Esophagus mucosa (tissue), 1 donor: ENCODE results near the gene BHMT2. TPM values are rescaled to one million over a fixed set of nuclear protein-coding genes. Genes with fewer than 3 reads are reported as not detected.

ENCODE experiments used
- ATAC-seq: fragments of 200-7000 bp; cut with Tn5 transposase; one replicate; pipeline ENCODE4 v1.9.1; 2020
- total RNA-seq: library from RNA; stranded (reverse); gene quantifications from one replicate; pipeline ENCODE4 v1.2.4, GENCODE V29; 2023
- donor health status: DM: yes; HTN: yes; CAD: no.

BHMT2 gene, protein sequence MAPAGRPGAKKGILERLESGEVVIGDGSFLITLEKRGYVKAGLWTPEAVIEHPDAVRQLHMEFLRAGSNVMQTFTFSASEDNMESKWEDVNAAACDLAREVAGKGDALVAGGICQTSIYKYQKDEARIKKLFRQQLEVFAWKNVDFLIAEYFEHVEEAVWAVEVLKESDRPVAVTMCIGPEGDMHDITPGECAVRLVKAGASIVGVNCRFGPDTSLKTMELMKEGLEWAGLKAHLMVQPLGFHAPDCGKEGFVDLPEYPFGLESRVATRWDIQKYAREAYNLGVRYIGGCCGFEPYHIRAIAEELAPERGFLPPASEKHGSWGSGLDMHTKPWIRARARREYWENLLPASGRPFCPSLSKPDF
- 0.72 TPM for total RNA-seq

DNA sequence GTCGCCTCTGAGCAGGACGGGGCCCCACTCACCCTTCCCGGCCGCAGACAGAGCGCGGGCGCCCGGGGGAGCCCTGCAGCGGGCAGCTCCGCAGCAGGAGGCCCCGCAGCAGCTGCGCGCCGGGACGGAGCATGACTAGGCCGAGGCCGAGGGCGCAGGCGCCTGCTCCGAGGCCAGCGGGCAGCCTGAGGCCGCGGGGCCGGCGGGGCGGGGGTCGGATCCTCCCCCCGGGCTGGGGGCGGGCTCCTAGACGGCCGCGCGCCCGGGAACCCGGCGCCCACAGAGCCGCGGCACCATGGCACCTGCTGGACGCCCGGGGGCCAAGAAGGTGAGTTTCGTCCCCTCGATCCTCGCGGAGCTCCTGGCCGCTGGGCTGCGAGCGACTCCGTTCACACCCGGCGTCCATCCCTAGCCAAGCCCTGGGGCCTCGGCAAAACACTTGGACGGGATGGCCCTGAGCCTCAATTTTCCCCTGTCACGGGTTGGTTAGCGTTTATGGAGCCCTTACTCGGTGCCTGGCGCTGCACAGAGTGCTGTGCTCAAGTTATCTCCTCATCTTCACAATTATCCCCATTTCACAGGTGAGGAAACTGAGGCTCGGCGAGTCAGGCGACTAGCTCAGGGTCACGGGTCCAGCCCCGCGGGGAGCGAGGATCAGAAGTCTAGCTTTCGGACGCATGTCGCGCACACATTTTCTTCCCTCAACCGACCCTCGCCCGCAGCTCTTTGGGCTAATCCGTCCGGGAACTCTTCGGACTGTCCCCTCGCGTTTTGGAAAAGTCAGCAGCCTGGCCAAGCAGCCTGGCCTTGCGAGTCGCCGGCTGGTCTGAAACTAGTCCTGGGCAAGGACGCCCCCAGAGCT lies at the start of gene BHMT2, which contains the start of gene DMGDH:
TSS of gene BHMT2 (plus strand) at position 280 of the 862 bp plus-strand sequence. CDS start at position 296, 16 bp downstream.
TSS of gene DMGDH (minus strand) at position 187 of the 862 bp plus-strand sequence. CDS start at position 133, 54 bp downstream.
- peak; percentile 54 for ATAC-seq

DNA sequence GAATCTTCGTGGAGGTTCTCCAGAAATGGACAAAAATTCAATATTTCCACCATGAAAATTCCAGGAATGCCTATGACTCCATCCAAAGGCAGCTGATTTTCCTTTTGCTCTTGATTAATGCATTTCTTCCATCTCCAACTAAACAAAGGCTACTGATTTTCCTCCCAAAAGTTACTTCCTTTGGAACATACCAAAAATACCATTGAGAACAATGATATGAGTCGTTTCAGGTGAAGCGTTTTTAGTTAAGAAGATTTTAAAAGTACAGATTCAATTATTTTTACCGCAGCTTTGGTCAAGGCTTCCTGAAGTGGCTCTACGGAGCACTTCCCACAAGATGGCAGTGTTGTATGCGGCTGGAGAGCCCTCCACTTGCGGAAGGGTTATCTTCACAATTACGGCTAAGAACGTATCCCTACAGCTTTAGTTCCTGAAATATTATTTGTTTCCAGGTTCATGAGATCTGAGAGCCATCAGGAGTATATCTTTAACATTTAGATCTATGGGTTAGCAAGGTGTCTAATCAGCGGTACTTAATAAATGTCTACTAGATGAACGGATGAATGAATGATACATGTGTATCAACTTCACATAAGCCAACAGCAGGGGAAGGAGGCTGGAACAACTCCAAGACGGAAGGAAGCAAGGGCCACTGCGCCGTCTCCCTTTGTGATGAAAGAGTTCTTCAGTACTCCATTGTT lies 48.6 kb upstream of the BHMT2 start:
- peak; percentile 74 for ATAC-seq

GRCh38 chr5:79021753-79022152 lies 47.8 kb upstream of the BHMT2 start:
- no peak for ATAC-seq

DNA sequence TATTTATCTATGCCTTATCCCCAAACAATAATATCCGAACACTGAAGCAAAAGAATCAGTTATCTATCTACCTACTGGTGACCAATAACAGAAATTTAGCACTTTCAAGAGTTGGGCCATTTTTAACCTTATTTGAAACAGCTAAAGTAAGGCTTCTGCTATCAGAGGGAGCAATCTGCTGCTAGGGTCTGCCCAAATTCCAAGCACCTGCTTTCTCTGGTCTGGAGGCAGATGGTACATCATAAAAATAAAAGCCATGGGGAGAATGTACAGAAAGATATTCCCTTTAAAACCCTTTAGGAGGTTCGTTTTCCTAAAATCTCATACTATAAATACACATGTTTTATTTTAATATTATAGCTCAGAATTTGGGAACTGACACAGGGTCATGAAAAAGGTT lies 46.8 kb upstream of the BHMT2 start:
- ATAC-seq = no peak

GRCh38 chr5:79023348-79023747 lies 46.2 kb upstream of the BHMT2 start:
- ATAC-seq = no peak

GRCh38 chr5:79023947-79024346 lies 45.6 kb upstream of the BHMT2 start:
- no peak for ATAC-seq

GRCh38 chr5:79025054-79025472 lies 44.5 kb upstream of the BHMT2 start:
- ATAC-seq = no peak

- ATAC-seq = no peak
Observed at GRCh38 chr5:79030663-79031484, 38.7 kb upstream of the BHMT2 start.

- ATAC-seq = no peak
Observed at GRCh38 chr5:79031485-79031867, 38.1 kb upstream of the BHMT2 start.

DNA sequence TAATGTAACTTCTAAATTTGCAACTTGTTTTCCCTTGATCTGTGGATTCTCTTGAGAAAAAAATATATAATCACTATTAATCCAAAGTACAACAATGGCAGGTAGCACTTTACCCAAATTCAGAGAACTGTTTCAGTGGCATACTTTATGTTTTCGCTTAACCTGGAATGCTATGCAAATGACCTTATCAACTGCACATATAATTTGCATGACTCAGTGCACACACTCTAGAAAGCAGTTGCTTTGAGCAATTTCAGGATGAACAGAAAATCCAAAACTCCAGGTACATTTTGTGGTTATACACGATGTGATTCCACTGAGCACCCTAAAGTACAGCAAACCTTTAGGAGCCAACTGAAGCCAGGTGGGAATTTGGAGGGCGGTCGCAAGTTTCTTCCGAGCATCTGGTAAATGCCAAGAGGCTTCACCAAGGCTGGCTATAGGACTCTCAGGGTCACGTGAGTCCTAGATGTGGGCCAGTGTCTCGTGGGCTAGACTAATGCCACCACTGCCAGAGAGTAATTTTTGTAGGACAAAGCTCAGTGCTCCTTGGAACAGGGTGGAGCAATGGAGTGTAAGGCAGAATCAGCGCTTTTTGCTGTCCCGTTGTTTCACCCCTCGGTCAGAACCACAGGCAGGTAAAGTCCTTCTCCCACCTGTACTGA lies 37.4 kb upstream of the BHMT2 start:
- ATAC-seq = no peak

DNA sequence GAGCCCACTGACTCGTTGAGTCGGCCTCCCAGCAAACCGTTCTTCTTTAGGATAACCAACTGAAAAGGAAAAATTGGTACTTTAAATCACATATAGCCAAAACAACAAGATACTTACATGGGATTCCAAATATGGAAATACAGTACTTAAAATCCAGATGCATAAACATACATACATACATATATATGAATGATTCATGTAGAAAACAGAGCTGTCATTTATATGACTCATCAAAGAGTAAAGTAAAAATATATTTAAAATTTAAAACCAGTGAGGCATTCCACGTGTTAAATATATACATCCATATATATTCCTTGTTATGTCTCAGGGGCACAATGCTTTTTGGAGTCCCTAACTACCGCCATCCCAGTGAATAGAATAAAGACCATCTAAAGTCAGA lies 36.8 kb upstream of the BHMT2 start:
- no peak for ATAC-seq

- no peak for ATAC-seq
Observed at GRCh38 chr5:79035237-79035636, 34.3 kb upstream of the BHMT2 start.

DNA sequence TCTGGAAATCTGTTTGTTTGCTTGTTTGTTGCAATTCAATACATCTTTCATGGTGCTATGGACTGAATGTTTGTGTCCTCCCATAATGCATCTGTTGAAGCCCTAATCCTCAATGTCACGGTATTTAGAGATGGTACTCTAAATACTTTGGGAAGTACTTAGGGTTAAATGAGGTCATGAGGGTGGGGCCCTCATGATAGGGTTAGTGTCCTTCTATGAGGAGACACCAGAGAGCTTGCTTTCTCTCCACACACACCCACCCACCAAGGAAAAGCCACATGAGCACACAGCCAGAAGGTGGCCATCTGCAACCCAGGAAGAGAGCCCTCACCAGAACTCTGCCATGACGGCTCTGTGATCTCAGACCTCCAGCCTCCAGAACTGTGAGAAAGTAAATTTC lies 32.8 kb upstream of the BHMT2 start:
- no peak for ATAC-seq

GRCh38 chr5:79042188-79042587 lies 27.4 kb upstream of the BHMT2 start:
- ATAC-seq = no peak

DNA sequence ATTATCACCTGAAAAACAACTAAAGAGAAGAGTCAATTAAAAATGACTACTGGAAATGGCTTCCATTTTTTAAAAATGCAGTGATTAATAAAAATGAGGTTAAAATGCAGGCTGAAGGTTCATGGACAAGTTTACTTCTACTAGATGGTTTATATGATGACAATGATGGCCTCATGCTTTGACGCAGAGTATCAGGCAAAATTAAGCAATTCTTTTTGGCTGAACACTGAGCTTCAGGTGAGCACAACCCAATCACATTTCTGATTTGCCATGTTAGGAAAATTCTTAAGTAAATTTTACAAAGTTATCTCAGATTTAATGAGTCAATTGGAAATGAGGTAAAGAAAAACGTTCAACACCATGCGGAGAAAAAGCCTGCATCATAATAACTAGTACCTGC lies 22.4 kb upstream of the BHMT2 start:
- ATAC-seq = no peak

DNA sequence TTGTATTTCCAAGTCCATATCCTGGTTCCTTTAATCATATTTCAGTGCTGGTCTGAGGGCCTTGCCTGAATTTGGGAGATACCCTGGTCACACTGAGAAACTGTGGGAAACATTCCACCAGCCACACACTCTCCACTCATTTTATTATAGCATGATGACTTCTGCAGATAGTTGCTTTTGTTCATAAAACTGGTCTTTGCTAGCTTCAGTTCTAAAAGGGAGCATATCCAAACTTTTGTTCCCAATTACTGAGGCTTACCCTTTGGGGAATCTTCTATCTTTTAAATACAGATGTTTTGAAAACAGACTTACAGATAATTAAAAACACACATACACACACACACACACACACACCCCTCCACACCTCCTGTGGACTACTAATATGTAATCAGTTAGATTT lies 21.1 kb upstream of the BHMT2 start:
- no peak for ATAC-seq

DNA sequence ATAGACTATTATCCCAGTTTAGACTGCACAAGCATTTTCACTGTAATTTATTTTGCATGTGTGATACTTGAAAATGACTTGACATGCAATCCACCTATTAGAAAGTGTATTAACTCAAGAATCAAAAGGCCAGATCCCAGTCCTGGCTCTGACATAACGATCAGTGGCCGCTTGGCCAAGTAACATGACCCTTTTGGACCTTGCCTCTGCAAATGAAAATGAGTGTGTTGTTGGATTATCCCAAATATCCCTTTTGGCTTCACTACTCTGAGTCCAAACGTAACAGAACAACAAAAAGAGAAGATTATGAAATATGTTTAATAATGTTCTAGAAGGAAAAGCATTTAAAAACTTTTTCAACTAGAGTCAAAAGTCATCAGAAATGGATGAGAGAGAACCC lies 19.1 kb upstream of the BHMT2 start:
- no peak for ATAC-seq

DNA sequence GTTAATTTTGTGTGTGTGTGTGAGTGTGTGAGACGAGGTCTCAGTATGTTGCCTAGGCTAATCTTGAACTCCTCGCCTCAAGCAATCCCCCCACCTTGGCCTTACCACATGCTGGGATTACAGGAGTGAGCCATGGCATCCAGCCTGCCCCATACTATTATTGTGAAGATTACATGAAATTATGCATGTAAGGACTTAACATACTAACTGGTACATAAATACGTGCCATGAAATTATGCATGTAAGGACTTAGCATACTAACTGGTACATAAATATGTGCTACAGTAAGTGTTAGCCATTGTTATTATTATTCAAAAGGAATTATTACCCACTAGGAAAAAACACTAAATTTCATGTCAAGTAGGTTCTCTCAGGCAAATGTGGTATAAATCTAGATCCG lies 16.2 kb upstream of the BHMT2 start:
- ATAC-seq = no peak

- no peak for ATAC-seq
Observed at GRCh38 chr5:79055017-79055416, 14.6 kb upstream of the BHMT2 start.

DNA sequence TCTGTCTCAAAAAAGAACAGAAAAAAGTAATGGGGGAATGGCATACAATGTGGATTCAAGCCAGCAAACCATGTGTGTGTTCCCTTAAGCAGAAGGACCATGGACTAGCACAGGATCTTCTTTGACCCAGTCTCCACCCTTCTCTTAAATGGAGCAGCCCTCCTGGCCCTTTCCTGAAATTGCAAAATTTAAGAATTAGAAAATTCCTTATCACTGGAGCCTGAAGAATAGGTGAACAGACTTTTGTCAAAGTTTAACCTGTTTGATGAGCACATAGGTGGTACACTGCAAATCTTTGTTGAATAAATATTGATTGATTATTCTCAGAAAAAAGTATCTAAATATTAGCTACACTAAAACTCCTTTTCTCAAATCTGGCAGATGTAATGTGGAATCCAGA lies 12.7 kb upstream of the BHMT2 start:
- ATAC-seq = no peak

- no peak for ATAC-seq
Observed at GRCh38 chr5:79059674-79060073, 9.9 kb upstream of the BHMT2 start.

GRCh38 chr5:79062436-79062835 lies 7.1 kb upstream of the BHMT2 start:
- ATAC-seq = no peak
